Endothelial cell of umbilical vein (primary cell): ENCODE results near the gene NR6A1. TPM values are rescaled to one million over a fixed set of nuclear protein-coding genes. Genes with fewer than 3 reads are reported as not detected.

ENCODE experiments used
- BruUV-seq: library from RNA; stranded (reverse); fragments of 400-500 nt; replicated peaks from 2 replicates; lab custom pipeline; 2021; lab: Mats Ljungman, UMichigan
- CTCF ChIA-PET: fragments of 300-600, 350-600 bp; sonication (Branson Sonifier 250); formaldehyde crosslinking; loops from one replicate; lab custom pipeline; 2021; ENCODE audit warnings: antibody characterized with exemption, inconsistent platforms; lab: Charles Lee
- POLR2A ChIA-PET: fragments of 300-600, 350-600 bp; sonication (Branson Sonifier 250); formaldehyde crosslinking; loops from one replicate; lab custom pipeline; 2021; ENCODE audit warnings: antibody characterized with exemption, inconsistent platforms; lab: Charles Lee
- DNase-seq: peaks from one replicate; pipeline ENCODE4 v3.0.0-alpha.2; 2011; ENCODE audit warnings: low read depth, low spot score
- FAIRE-seq: peaks from 2 replicates; lab custom pipeline; 2011; peaks lifted over from hg19 to GRCh38; lab: Jason Lieb, UNC
- H2AFZ ChIP-seq: 2 replicates; pipeline ENCODE4 v1.6.0; 2012; ENCODE audit warnings: low read depth, low read length, control low read depth, inconsistent platforms
- H3K27ac ChIP-seq: 2 replicates; pipeline ENCODE4 v1.5.1; 2011; ENCODE audit warnings: low read depth, mild to moderate bottlenecking, control low read depth, low read length, moderate library complexity; ENCODE audit not compliant: insufficient read depth
- H3K27me3 ChIP-seq, 2 experiments: 2 replicates each; pipeline versions ENCODE4 v1.6.0 to v1.6.1; 2011; ENCODE audit warnings: low read length in 2 of 2, mixed read lengths in 1 of 2; ENCODE audit not compliant: control insufficient read depth in 2 of 2, insufficient read depth in 2 of 2
- H3K36me3 ChIP-seq, 2 experiments: 2 replicates in 1 of 2; 3 replicates in 1 of 2; pipeline ENCODE4 v1.5.1; 2011; ENCODE audit warnings: low read length in 2 of 2, mild to moderate bottlenecking in 1 of 2, moderate library complexity in 1 of 2; ENCODE audit not compliant: control insufficient read depth in 2 of 2, insufficient read depth in 2 of 2; ENCODE audit errors: extremely low read depth in 1 of 2
- H3K4me1 ChIP-seq: 3 replicates; pipeline ENCODE4 v1.5.1; 2011; ENCODE audit warnings: mild to moderate bottlenecking, low read length; ENCODE audit not compliant: control insufficient read depth, insufficient read depth; ENCODE audit errors: extremely low read depth
- H3K4me2 ChIP-seq: 2 replicates; pipeline ENCODE4 v1.6.1; 2011; ENCODE audit warnings: low read length, control low read depth, mixed read lengths; ENCODE audit not compliant: insufficient read depth
- H3K4me3 ChIP-seq, 3 experiments: fragments of 200-600 bp in 1 of 3; sonication (generic), shearing (Covaris generic) in 1 of 3; replicated peaks in 1 of 3; 2 replicates each; pipeline ENCODE4 v1.5.1; 2011 to 2016; ENCODE audit warnings: control low read depth in 3 of 3, low read length in 3 of 3, mild to moderate bottlenecking in 2 of 3, inconsistent platforms in 1 of 3, low read depth in 1 of 3, moderate library complexity in 1 of 3; ENCODE audit not compliant: insufficient read depth in 1 of 3
- H3K79me2 ChIP-seq: 2 replicates; pipeline ENCODE4 v1.6.0; 2012; ENCODE audit warnings: low read length, inconsistent platforms; ENCODE audit not compliant: control insufficient read depth, insufficient read depth
- H3K9ac ChIP-seq: replicated peaks from 2 replicates; pipeline ENCODE3; 2011; ENCODE audit warnings: low read length, control low read depth; ENCODE audit not compliant: insufficient read depth; ENCODE audit errors: extremely low read depth
- H3K9me1 ChIP-seq: replicated peaks from 3 replicates; pipeline ENCODE4 v1.6.0; 2011; ENCODE audit warnings: mild to moderate bottlenecking, low read length; ENCODE audit not compliant: control insufficient read depth, insufficient read depth; ENCODE audit errors: extremely low read depth
- H3K9me3 ChIP-seq: replicated peaks from 2 replicates; pipeline ENCODE4 v1.5.1; 2012; ENCODE audit warnings: low read length, inconsistent platforms; ENCODE audit not compliant: control insufficient read depth, insufficient read depth
- H4K20me1 ChIP-seq: replicated peaks from 2 replicates; pipeline ENCODE3; 2011; ENCODE audit warnings: mild to moderate bottlenecking, low read length; ENCODE audit not compliant: control insufficient read depth, insufficient read depth; ENCODE audit errors: extremely low read depth
- CTCF ChIP-seq, 2 donors: IDR thresholded peaks; 1 replicate in 1 of 2; 2 replicates in 1 of 2; pipeline ENCODE4 v1.5.1; 2011; ENCODE audit warnings: low read length in 2 of 2, mild to moderate bottlenecking in 2 of 2, moderate library complexity in 2 of 2, control low read depth in 1 of 2, inconsistent platforms in 1 of 2, low read depth in 1 of 2; ENCODE audit not compliant: insufficient read depth in 1 of 2; ENCODE audit errors: extremely low read depth in 1 of 2
- EZH2 ChIP-seq: IDR thresholded peaks from 2 replicates; pipeline ENCODE4 v1.6.1; 2012; ENCODE audit warnings: borderline replicate concordance, low read depth, mild to moderate bottlenecking, moderate library complexity, low read length, inconsistent platforms; ENCODE audit not compliant: severe bottlenecking
- FOS ChIP-seq: IDR thresholded peaks from 2 replicates; pipeline ENCODE4 v1.6.1; 2011; ENCODE audit warnings: mild to moderate bottlenecking, low read length, moderate library complexity, borderline replicate concordance; ENCODE audit not compliant: insufficient read depth
- GATA2 ChIP-seq: IDR thresholded peaks from 2 replicates; pipeline ENCODE4 v1.7.0; 2011; ENCODE audit warnings: low read depth, mild to moderate bottlenecking, moderate library complexity, mixed read lengths, low read length; ENCODE audit not compliant: insufficient read length, insufficient read depth
- JUN ChIP-seq: IDR thresholded peaks from 2 replicates; pipeline ENCODE4 v1.6.1; 2011; ENCODE audit warnings: borderline replicate concordance, low read depth; ENCODE audit not compliant: insufficient read length, insufficient read depth
- MAX ChIP-seq: IDR thresholded peaks from 2 replicates; pipeline ENCODE4 v1.6.1; 2011; ENCODE audit not compliant: insufficient read depth, insufficient read length
- MYC ChIP-seq: IDR thresholded peaks from one replicate; pipeline ENCODE4 v1.6.1; 2011; ENCODE audit warnings: mild to moderate bottlenecking, low read depth, low read length
- POLR2A ChIP-seq: IDR thresholded peaks from 2 replicates; pipeline ENCODE4 v1.6.1; 2012; ENCODE audit warnings: low read depth, mild to moderate bottlenecking, control low read depth, low read length
- POLR2AphosphoS5 ChIP-seq: IDR thresholded peaks from 2 replicates; pipeline ENCODE4 v1.6.1; 2012; ENCODE audit warnings: low read depth, mild to moderate bottlenecking, control low read depth, low read length, moderate library complexity; ENCODE audit not compliant: insufficient read depth
- dilution Hi-C: fragments of 300-500 bp; cut with MboI; formaldehyde crosslinking; loops from one replicate; pipeline ENCODE4 v1.15.0; 2019; ENCODE audit warnings: low sequenced_read_pairs; ENCODE audit not compliant: extremely low pct_ligation_motif_present
- intact Hi-C: fragments of 100-400 bp; cut with micrococcal nuclease; formaldehyde crosslinking; loops from one replicate; pipeline ENCODE4 v1.10.0; 2022
- polyA plus RNA-seq, 4 experiments: library from polyadenylated mRNA; depleted of rRNA in 3 of 4; stranded (reverse) in 3 of 4; unstranded in 1 of 4; fragments of >200 nt; gene quantifications; 2 replicates each; pipeline versions ENCODE4 v1.2.1 to v1.2.3, GENCODE V29; 2011 to 2012; ENCODE audit warnings: missing spikeins in 1 of 4
- total RNA-seq: library from RNA; stranded (reverse); gene quantifications from 2 replicates; pipeline ENCODE4 v1.2.3, GENCODE V29; 2021

The NR6A1 gene
- total and polyA plus RNA-seq, 2 donors (not counting 3 experiments of a cell fraction or from before 2014, with no cell fraction given), result 0.17 to 1.2 TPM

GRCh38 chr9:124793015-124793541 is 22.0 kb upstream of the NR6A1 start:
- no peaks in the 10 kb centered on the region for H3K9me1 ChIP-seq
- ChIA-PET CTCF (interaction anchor here (0.6 to 5.2 kb wide), 5 partner anchors 14 to 59 kb away, joined by 3 to 40 read pairs (median 5); partner anchors contain the start of gene WDR38), POLR2A (no interaction called here)
- H3K4me1 ChIP-seq, result peaks cover 11% of the 10 kb centered on the region
- BruUV-seq, result no TSS peak
- H3K79me2 ChIP-seq, result no peaks in the 10 kb centered on the region
- peaks cover 0 to 3% of the 10 kb centered on the region in 2 experiments for H3K27me3 ChIP-seq
- H3K9me3 ChIP-seq, result no peaks in the 10 kb centered on the region
- H4K20me1 ChIP-seq, result no peaks in the 10 kb centered on the region
- no peaks in the 10 kb centered on the region for H3K36me3 ChIP-seq
- DNase-seq (no peak), FAIRE-seq (no peak)
- no peak overlapping the region for H3K27ac ChIP-seq
- no peak overlapping the region for H3K9ac ChIP-seq
- no peak overlapping the region for H2AFZ ChIP-seq
- TF ChIP-seq GATA2 (no peak), CTCF (IDR thresholded peaks at IDR 0.05; ENCODE audit: extremely low read depth in 1 of 2, insufficient read depth in 1 of 2, low read depth in 1 of 2, low read length in 2 of 2) (no peak), POLR2AphosphoS5 (no peak), EZH2 (no peak), MAX (no peak), MYC (no peak), POLR2A (no peak), JUN (no peak), FOS (no peak)
- dilution Hi-C loops (no loop called here), intact Hi-C loops (no loop called here)
- H3K4me3 ChIP-seq, result no peak overlapping the region
- no peak overlapping the region for H3K4me2 ChIP-seq
